Activated B cell treated with CpG ODN at 0.5 μM for 24 hours (primary cell): ENCODE results near the gene PTPRZ1. TPM values are rescaled to one million over a fixed set of nuclear protein-coding genes. Genes with fewer than 3 reads are reported as not detected.

Experiments
- ATAC-seq: fragments of 200-7000 bp; cut with Tn5 transposase; one replicate; pipeline ENCODE4 v1.10.0; 2021; ENCODE audit warnings: low read depth, mild to moderate bottlenecking, moderate library complexity
- CTCF ChIA-PET: fragments of 350-600 bp; sonication (Branson Sonifier 250); formaldehyde crosslinking; loops from one replicate; lab custom pipeline; 2021; ENCODE audit warnings: antibody characterized with exemption; lab: Charles Lee
- POLR2A ChIA-PET: fragments of 350-600 bp; sonication (Branson Sonifier 250); formaldehyde crosslinking; loops from one replicate; lab custom pipeline; 2021; ENCODE audit warnings: antibody characterized with exemption; lab: Charles Lee
- DNase-seq: peaks from one replicate; pipeline ENCODE4 v3.0.0; 2022
- H3K27ac Mint-ChIP-seq: one replicate; pipeline ENCODE4 v1.8.0; 2020; ENCODE audit warnings: mixed read lengths
- H3K27me3 Mint-ChIP-seq: one replicate; pipeline ENCODE4 v1.8.0; 2021; ENCODE audit warnings: mixed read lengths
- H3K36me3 Mint-ChIP-seq: one replicate; pipeline ENCODE4 v1.8.0; 2021; ENCODE audit warnings: low read depth, mixed read lengths
- H3K4me1 Mint-ChIP-seq: one replicate; pipeline ENCODE4 v1.8.0; 2021; ENCODE audit warnings: mixed read lengths
- H3K4me3 Mint-ChIP-seq: one replicate; pipeline ENCODE4 v1.8.0; 2020; ENCODE audit warnings: mild to moderate bottlenecking, mixed read lengths
- H3K9me3 Mint-ChIP-seq: one replicate; pipeline ENCODE4 v1.8.0; 2020; ENCODE audit warnings: mixed read lengths
- CTCF ChIP-seq: fragments of 200-600 bp; IDR thresholded peaks from one replicate; pipeline ENCODE4 v1.8.0; 2022; ENCODE audit warnings: antibody characterized with exemption, mild to moderate bottlenecking
- intact Hi-C: fragments of 100-400 bp; cut with micrococcal nuclease; formaldehyde crosslinking; loops from one replicate; pipeline ENCODE4 v1.15.1; 2024
- total RNA-seq: library from RNA; stranded (reverse); gene quantifications from 2 replicates; pipeline ENCODE4 v1.2.3, GENCODE V29; 2022

PTPRZ1 gene
- total RNA-seq, 1 donor from 2014 or later = not detected

- ATAC-seq (no peak), DNase-seq (no peak)
- POLR2A ChIA-PET = no interaction called here
- no peak for TF ChIP-seq CTCF
- Mint-ChIP-seq H3K4me1 (no peaks in the 10 kb centered on the region), H3K27ac (no peak overlapping the region), H3K9me3 (no peaks in the 10 kb centered on the region), H3K4me3 (no peak overlapping the region), H3K27me3 (no peaks in the 10 kb centered on the region), H3K36me3 (no peaks in the 10 kb centered on the region)
- CTCF ChIA-PET = no interaction called here
- intact Hi-C loops = no loop called here
These were observed 197.1 kb downstream of the PTPRZ1 start for GRCh38 chr7:122070062-122070461.

GRCh38 chr7:122070834-122071233, 197.9 kb downstream of the PTPRZ1 start:
- no peak overlapping the region for H3K27ac Mint-ChIP-seq
- ChIA-PET POLR2A (no interaction called here), CTCF (no interaction called here)
- H3K4me1 Mint-ChIP-seq = no peaks in the 10 kb centered on the region
- H3K36me3 Mint-ChIP-seq = peaks cover 2% of the 10 kb centered on the region
- intact Hi-C loops = no loop called here
- H3K27me3 Mint-ChIP-seq = no peaks in the 10 kb centered on the region
- DNase-seq = no peak
- H3K9me3 Mint-ChIP-seq = no peaks in the 10 kb centered on the region
- H3K4me3 Mint-ChIP-seq = no peak overlapping the region
- no peak for TF ChIP-seq CTCF
- no peak for ATAC-seq

GRCh38 chr7:122072272-122072671, 199.3 kb downstream of the PTPRZ1 start:
- no peaks in the 10 kb centered on the region for H3K4me1 Mint-ChIP-seq
- intact Hi-C loops = no loop called here
- H3K36me3 Mint-ChIP-seq = peaks cover 11% of the 10 kb centered on the region
- ChIA-PET CTCF (no interaction called here), POLR2A (no interaction called here)
- ATAC-seq (no peak), DNase-seq (no peak)
- H3K27me3 Mint-ChIP-seq = no peaks in the 10 kb centered on the region
- TF ChIP-seq CTCF = no peak
- no peaks in the 10 kb centered on the region for H3K9me3 Mint-ChIP-seq
- H3K27ac Mint-ChIP-seq = no peak overlapping the region
- no peak overlapping the region for H3K4me3 Mint-ChIP-seq

GRCh38 chr7:122072924-122073599, 200.1 kb downstream of the PTPRZ1 start:
- H3K27me3 Mint-ChIP-seq = no peaks in the 10 kb centered on the region
- intact Hi-C loops = no loop called here
- ChIA-PET POLR2A (no interaction called here), CTCF (no interaction called here)
- no peak overlapping the region for H3K27ac Mint-ChIP-seq
- no peak for TF ChIP-seq CTCF
- no peaks in the 10 kb centered on the region for H3K4me1 Mint-ChIP-seq
- ATAC-seq = no peak
- no peak overlapping the region for H3K4me3 Mint-ChIP-seq
- DNase-seq = no peak
- peaks cover 16% of the 10 kb centered on the region for H3K36me3 Mint-ChIP-seq
- H3K9me3 Mint-ChIP-seq = no peaks in the 10 kb centered on the region

- intact Hi-C loops = no loop called here
- TF ChIP-seq CTCF = no peak
- POLR2A ChIA-PET = no interaction called here
- DNase-seq = no peak
- H3K4me3 Mint-ChIP-seq = no peak overlapping the region
- H3K27me3 Mint-ChIP-seq = no peaks in the 10 kb centered on the region
- no peaks in the 10 kb centered on the region for H3K4me1 Mint-ChIP-seq
- peaks cover 18% of the 10 kb centered on the region for H3K36me3 Mint-ChIP-seq
- H3K27ac Mint-ChIP-seq = no peak overlapping the region
- ATAC-seq = no peak
- H3K9me3 Mint-ChIP-seq = no peaks in the 10 kb centered on the region
- CTCF ChIA-PET = no interaction called here
These were observed 200.7 kb downstream of the PTPRZ1 start for GRCh38 chr7:122073635-122074034.
